Esophagus muscularis mucosa (tissue), 4 donors: Measurements from ENCODE around the gene KIRREL3.

Source experiments
- EP300 ChIP-seq: sonication (generic); formaldehyde crosslinking; IDR thresholded peaks from one replicate; pipeline ENCODE4 v1.6.1; 2017; ENCODE audit warnings: antibody characterized with exemption
- POLR2A ChIP-seq: fragments of 450-650 bp; IDR thresholded peaks from one replicate; pipeline ENCODE4 v1.6.1; 2017; ENCODE audit warnings: antibody characterized with exemption, moderate library complexity, mild to moderate bottlenecking, low read depth
- TF ChIP-seq, protein P1 (sequence below), 3 experiments: fragments of 200-600 bp in 2 of 3; fragments of 450-650 bp in 1 of 3; sonication (generic) in 2 of 3; IDR thresholded peaks; one replicate each; pipeline ENCODE4 v1.5.1; 2017 to 2019; ENCODE audit warnings: antibody characterized with exemption in 3 of 3, mild to moderate bottlenecking in 2 of 3, moderate library complexity in 1 of 3

DNA sequence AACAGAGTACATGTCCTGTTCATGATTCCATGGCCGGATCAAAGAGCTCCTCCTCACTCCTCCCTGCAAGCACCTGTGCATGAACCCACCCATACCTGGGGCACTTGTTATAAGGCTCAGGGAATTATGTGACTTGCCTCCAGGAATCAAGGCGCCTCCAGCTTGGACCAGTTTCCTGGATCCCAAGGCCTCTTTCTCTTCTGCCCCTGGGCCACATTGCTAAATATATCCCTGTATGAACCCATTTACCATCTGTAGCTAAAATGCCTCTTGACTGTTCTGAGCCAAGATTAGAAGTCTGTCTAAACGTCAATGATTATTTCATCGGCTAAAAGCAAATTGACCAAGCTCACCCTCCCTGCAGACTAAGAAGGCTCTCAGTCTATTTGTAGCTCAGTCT is 135.6 kb downstream of the KIRREL3 start:
- no peak for TF ChIP-seq POLR2A
- TF ChIP-seq, protein P1, sequence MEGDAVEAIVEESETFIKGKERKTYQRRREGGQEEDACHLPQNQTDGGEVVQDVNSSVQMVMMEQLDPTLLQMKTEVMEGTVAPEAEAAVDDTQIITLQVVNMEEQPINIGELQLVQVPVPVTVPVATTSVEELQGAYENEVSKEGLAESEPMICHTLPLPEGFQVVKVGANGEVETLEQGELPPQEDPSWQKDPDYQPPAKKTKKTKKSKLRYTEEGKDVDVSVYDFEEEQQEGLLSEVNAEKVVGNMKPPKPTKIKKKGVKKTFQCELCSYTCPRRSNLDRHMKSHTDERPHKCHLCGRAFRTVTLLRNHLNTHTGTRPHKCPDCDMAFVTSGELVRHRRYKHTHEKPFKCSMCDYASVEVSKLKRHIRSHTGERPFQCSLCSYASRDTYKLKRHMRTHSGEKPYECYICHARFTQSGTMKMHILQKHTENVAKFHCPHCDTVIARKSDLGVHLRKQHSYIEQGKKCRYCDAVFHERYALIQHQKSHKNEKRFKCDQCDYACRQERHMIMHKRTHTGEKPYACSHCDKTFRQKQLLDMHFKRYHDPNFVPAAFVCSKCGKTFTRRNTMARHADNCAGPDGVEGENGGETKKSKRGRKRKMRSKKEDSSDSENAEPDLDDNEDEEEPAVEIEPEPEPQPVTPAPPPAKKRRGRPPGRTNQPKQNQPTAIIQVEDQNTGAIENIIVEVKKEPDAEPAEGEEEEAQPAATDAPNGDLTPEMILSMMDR (IDR thresholded peaks at IDR 0.05) = no peak
- no peak for TF ChIP-seq EP300
